ENCODE measurements around the gene RIN2.

- TF ChIP-seq NR3C1 (CRISPR knock-in tag; IDR thresholded peaks at IDR 0.05) (no peak), ARNT (IDR thresholded peaks at IDR 0.05) (no peak)
Observed at GRCh38 chr20:19778404-19778803, 20.3 kb downstream of the RIN2 start.
